Neural cell (in vitro differentiated cells): Measurements from ENCODE around the gene VSIG10.

Source experiments
- CTCF ChIP-seq: fragments of 450-650 bp; IDR thresholded peaks from 2 replicates; pipeline ENCODE4 v1.5.1; 2014; ENCODE audit warnings: antibody characterized with exemption, mild to moderate bottlenecking, moderate library complexity; ENCODE audit not compliant: poor library complexity, severe bottlenecking
- EP300 ChIP-seq: fragments of 450-650 bp; conservative IDR thresholded peaks from 2 replicates; pipeline ENCODE4 v1.6.1; 2014; ENCODE audit warnings: antibody characterized with exemption, mild to moderate bottlenecking, moderate library complexity; ENCODE audit not compliant: poor library complexity, severe bottlenecking
- EZH2 ChIP-seq: fragments of 200-600, 300-800 bp; shearing (Covaris generic), sonication (generic); IDR thresholded peaks from 2 replicates; pipeline ENCODE4 v1.6.1; 2014; ENCODE audit warnings: antibody characterized with exemption, low read length, borderline replicate concordance, mild to moderate bottlenecking; ENCODE audit not compliant: insufficient read depth, poor library complexity, severe bottlenecking
- MXI1 ChIP-seq: fragments of 450-650 bp; conservative IDR thresholded peaks from 2 replicates; pipeline ENCODE4 v1.6.1; 2014; ENCODE audit warnings: antibody characterized with exemption, mild to moderate bottlenecking; ENCODE audit not compliant: poor library complexity, severe bottlenecking
- POLR2AphosphoS5 ChIP-seq: IDR thresholded peaks from 2 replicates; pipeline ENCODE4 v1.6.1; 2012
- RAD21 ChIP-seq: fragments of 450-650 bp; conservative IDR thresholded peaks from 2 replicates; pipeline ENCODE4 v1.6.1; 2014; ENCODE audit warnings: antibody characterized with exemption, mild to moderate bottlenecking, moderate library complexity
- REST ChIP-seq: IDR thresholded peaks from 2 replicates; pipeline ENCODE4 v1.6.1; 2012; ENCODE audit warnings: borderline replicate concordance
- TAF1 ChIP-seq: IDR thresholded peaks from 2 replicates; pipeline ENCODE4 v1.6.1; 2012; ENCODE audit warnings: low read depth

- TF ChIP-seq POLR2AphosphoS5 (no peak), EZH2 (no peak), REST (no peak), EP300 (no peak), CTCF (no peak), RAD21 (no peak), TAF1 (no peak), MXI1 (no peak)
Measured at GRCh38 chr12:118145798-118146156, 42.0 kb upstream of the VSIG10 start.
